GM12865 (cell line): ENCODE data around the gene SEMA3A.

ENCODE experiments used
- DNase-seq: peaks from one replicate; pipeline ENCODE4 v3.0.0; 2010; ENCODE audit warnings: low read depth
- H3K4me3 ChIP-seq: 2 replicates; pipeline ENCODE4 v1.5.1; 2011; ENCODE audit warnings: mild to moderate bottlenecking, low read depth, low read length, control low read depth
- TF ChIP-seq, protein P1 (sequence below): IDR thresholded peaks from 2 replicates; pipeline ENCODE4 v1.5.1; 2011; ENCODE audit warnings: low read length, control low read depth, low read depth, inconsistent platforms; ENCODE audit not compliant: insufficient read depth; ENCODE audit errors: missing control alignments

The SEMA3A gene

DNA sequence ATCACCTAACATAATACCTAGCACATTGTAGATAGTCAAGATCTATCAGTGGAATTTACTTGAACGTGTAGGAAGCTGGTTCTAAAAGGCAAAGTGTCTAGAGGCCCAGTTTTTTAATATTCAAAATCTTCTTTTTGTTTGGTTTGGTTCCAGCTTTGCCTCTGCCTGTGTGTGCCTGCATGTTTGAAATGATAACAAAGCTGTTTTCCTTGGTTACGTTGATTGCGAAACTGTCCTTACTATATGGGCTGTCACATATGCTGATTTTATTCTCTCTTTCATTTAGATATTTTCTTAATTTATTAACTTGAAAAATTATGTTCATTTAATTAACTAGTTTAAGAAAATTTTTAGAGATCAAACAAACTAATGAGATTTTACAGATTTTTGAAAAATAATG lies 237.3 kb downstream of the SEMA3A start:
- DNase-seq = no peak
- H3K4me3 ChIP-seq = no peak overlapping the region
- TF ChIP-seq, protein P1, sequence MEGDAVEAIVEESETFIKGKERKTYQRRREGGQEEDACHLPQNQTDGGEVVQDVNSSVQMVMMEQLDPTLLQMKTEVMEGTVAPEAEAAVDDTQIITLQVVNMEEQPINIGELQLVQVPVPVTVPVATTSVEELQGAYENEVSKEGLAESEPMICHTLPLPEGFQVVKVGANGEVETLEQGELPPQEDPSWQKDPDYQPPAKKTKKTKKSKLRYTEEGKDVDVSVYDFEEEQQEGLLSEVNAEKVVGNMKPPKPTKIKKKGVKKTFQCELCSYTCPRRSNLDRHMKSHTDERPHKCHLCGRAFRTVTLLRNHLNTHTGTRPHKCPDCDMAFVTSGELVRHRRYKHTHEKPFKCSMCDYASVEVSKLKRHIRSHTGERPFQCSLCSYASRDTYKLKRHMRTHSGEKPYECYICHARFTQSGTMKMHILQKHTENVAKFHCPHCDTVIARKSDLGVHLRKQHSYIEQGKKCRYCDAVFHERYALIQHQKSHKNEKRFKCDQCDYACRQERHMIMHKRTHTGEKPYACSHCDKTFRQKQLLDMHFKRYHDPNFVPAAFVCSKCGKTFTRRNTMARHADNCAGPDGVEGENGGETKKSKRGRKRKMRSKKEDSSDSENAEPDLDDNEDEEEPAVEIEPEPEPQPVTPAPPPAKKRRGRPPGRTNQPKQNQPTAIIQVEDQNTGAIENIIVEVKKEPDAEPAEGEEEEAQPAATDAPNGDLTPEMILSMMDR = no peak

DNA sequence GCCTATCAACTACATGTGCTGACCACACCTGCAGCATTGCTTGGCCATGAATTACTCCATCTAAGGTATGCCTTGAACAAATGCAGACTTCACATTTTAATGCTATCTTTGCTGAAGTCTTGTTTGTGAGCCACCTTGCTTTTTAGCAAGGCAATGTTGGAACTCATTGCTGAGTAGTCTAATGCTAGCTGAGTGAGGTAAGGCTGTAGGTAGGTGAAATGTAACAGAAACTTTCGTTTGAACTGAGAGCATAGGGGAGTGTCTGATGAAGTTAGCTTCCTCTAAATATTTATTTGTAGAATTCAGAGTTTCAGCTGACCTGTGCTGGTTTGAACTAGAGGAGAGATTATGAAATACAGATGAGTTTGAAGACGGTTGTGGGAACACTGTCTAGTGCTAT lies 238.5 kb downstream of the SEMA3A start:
- DNase-seq = no peak
- no peak overlapping the region for H3K4me3 ChIP-seq
- TF ChIP-seq, protein P1 = no peak

GRCh38 chr7:83952236-83952635 lies 242.4 kb downstream of the SEMA3A start:
- TF ChIP-seq, protein P1 = no peak
- no peak for DNase-seq
- no peak overlapping the region for H3K4me3 ChIP-seq

DNA sequence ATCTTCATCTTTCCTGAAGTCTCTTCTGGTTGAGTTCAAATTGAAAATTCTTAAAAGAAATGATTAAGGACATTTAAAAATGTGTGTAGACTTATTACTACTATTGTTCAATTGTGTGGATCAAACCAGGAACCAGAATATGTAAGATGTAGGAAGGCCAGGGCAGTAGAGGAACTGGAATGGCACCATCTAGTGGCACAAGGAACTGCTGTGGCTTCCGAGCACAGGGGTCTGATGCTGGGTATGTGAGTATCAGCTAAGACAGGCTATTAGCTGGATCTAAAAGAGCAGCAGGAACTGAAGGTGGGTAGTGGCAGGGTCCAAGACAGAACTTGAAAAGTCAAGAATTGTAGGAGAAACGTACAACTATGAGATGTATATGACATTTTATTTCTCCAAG lies 247.3 kb downstream of the SEMA3A start:
- H3K4me3 ChIP-seq = no peak overlapping the region
- peak; percentile 42 for DNase-seq
- TF ChIP-seq, protein P1 = peak; percentile 42

- TF ChIP-seq, protein P1 = no peak
Measured at GRCh38 chr7:83946801-83947200, 247.8 kb downstream of the SEMA3A start.

DNA sequence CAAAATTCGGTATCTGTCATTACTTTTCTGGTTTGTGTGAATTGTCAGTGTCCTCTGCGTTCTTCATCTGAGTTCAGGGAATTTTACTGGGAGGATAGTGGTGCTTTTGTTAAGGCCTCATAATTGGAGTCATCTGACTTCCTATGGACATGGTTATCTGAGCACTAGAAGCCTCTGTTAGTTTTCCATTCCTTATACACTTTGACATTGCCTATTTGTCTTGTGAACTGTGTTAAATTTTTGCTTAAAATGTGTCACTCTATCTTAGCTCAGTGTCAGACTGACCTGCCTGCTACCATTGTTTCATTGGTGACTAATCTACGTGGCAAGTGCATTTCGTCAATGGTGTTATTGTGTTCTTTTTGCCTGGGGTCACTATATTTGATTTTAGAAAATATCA lies 253.3 kb downstream of the SEMA3A start:
- DNase-seq = no peak
- TF ChIP-seq, protein P1 = no peak

More at GRCh38 chr7:83946801-83947200, 247.8 kb downstream of the SEMA3A start:
- H3K4me3 ChIP-seq = no peak overlapping the region
- DNase-seq = no peak

DNA sequence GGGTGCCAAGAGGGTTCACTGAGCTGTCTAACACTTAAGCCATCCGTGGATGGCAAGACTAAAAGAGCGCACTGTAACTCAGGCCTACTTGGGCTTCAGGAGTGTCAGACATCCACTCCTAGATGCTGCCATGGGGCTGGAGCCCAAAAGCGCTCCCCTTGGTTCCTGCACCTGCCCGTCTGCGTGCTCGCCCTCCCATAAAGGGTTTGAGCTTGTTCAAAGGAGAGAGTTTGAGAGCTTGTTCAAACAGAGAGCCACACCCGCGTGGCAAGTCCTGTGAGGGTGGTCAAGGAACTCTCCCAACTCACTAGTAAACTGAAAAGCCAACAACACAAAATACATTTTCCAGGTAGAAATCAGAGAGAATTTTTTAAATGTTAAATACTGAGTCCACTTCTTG lies 256.7 kb downstream of the SEMA3A start:
- TF ChIP-seq, protein P1 = no peak

More for the DNA sequence above, 253.3 kb downstream of the SEMA3A start:
- no peak overlapping the region for H3K4me3 ChIP-seq

More for the DNA sequence above, 256.7 kb downstream of the SEMA3A start:
- H3K4me3 ChIP-seq = no peak overlapping the region
- no peak for DNase-seq
